K562 (cell line): ENCODE results near the gene DIS3L2.

Source experiments
- BCLAF1 ChIP-seq, 2 experiments: fragments of 450-650 bp in 1 of 2; IDR thresholded peaks; 2 replicates each; pipeline ENCODE4 v1.6.1; 2011 to 2017; ENCODE audit warnings: low read depth in 2 of 2, antibody characterized with exemption in 1 of 2, borderline replicate concordance in 1 of 2, low read length in 1 of 2, mild to moderate bottlenecking in 1 of 2, mixed read lengths in 1 of 2; ENCODE audit not compliant: control insufficient read depth in 1 of 2
- POLR2H ChIP-seq: IDR thresholded peaks from 2 replicates; pipeline ENCODE4 v1.6.1; 2016; ENCODE audit warnings: missing genetic modification characterization, low read depth, mild to moderate bottlenecking, control low read depth, missing compliant biosample characterization, moderate library complexity
- ZNF232 ChIP-seq: sonication (generic); formaldehyde crosslinking; IDR thresholded peaks from 2 replicates; pipeline ENCODE4 v1.8.0; 2022; ENCODE audit warnings: mild to moderate bottlenecking, missing genetic modification reagents

GRCh38 chr2:231996797-231997540 lies 35.5 kb downstream of the DIS3L2 start:
- no peak for TF ChIP-seq BCLAF1 (IDR thresholded peaks at IDR 0.05; ENCODE audit: borderline replicate concordance in 1 of 2, control insufficient read depth in 1 of 2, low read depth in 2 of 2, low read length in 1 of 2)
- no peak for TF ChIP-seq ZNF232 (CRISPR knock-in tag)
- no peak for TF ChIP-seq POLR2H (tag)
